GM21390 (cell line): ENCODE measurements around the gene TK2.
"Not testable (repeated sequence)": the region's sequence is repeated elsewhere in the genome, so short reads cannot be mapped to it uniquely, and the experiment has no call there.

Source experiments
- ATAC-seq: cut with Tn5 transposase; IDR thresholded peaks from one replicate; pipeline ENCODE4 v1.9.1; 2021; ENCODE audit not compliant: unreplicated experiment

TK2 gene

GRCh38 chr16:66471264-66471663 lies 78.7 kb downstream of the TK2 start:
- ATAC-seq: no peak

GRCh38 chr16:66470556-66470955 lies 79.4 kb downstream of the TK2 start:
- ATAC-seq: no peak

GRCh38 chr16:66469947-66470546 lies 79.9 kb downstream of the TK2 start:
- no peak for ATAC-seq

- ATAC-seq: no peak
Measured at GRCh38 chr16:66469291-66469946, 80.5 kb downstream of the TK2 start.

- ATAC-seq: no peak
Measured at GRCh38 chr16:66468321-66468965, 81.5 kb downstream of the TK2 start.

GRCh38 chr16:66467611-66468010 lies 82.3 kb downstream of the TK2 start:
- no peak for ATAC-seq

GRCh38 chr16:66466636-66467035 lies 83.3 kb downstream of the TK2 start:
- ATAC-seq: not testable (repeated sequence)

GRCh38 chr16:66465946-66466345 lies 84.0 kb downstream of the TK2 start:
- ATAC-seq: not testable (repeated sequence)

GRCh38 chr16:66462912-66463311 lies 87.0 kb downstream of the TK2 start:
- no peak for ATAC-seq

GRCh38 chr16:66460703-66461102 lies 89.2 kb downstream of the TK2 start:
- no peak for ATAC-seq

GRCh38 chr16:66459878-66460277 lies 90.0 kb downstream of the TK2 start:
- ATAC-seq: no peak

GRCh38 chr16:66458853-66459252 lies 91.1 kb downstream of the TK2 start:
- no peak for ATAC-seq

- ATAC-seq: no peak
Measured at GRCh38 chr16:66458292-66458691, 91.6 kb downstream of the TK2 start.
